HL-60 (cell line): ENCODE measurements around the gene TMEM156.

Experiments used
- CTCF ChIP-seq: IDR thresholded peaks from one replicate; pipeline ENCODE4 v1.5.1; 2011; ENCODE audit warnings: low read length, control low read depth, inconsistent platforms; ENCODE audit not compliant: insufficient read depth
- GABPA ChIP-seq: IDR thresholded peaks from 2 replicates; pipeline ENCODE4 v1.6.1; 2012; ENCODE audit warnings: low read depth
- SPI1 ChIP-seq: IDR thresholded peaks from 2 replicates; pipeline ENCODE4 v1.6.1; 2012; ENCODE audit warnings: low read depth, mild to moderate bottlenecking, borderline replicate concordance

- TF ChIP-seq CTCF, result no peak
- no peak for TF ChIP-seq SPI1
- no peak for TF ChIP-seq GABPA
Measured at GRCh38 chr4:38979081-38979480, 53.1 kb downstream of the TMEM156 start.
